ENCODE data around the gene ALDH1L2. TPM values are rescaled to one million over a fixed set of nuclear protein-coding genes. Genes with fewer than 3 reads are reported as not detected.

The ALDH1L2 gene
- total RNA-seq = 4.0 and 4.2 TPM in 2 replicates
- long read RNA-seq, partial matches to known transcripts = 1 of 6 reads
- long read RNA-seq, other reads (novel, unspliced or antisense) = 5 of 6 reads

- Mint-ChIP-seq H3K9me3 (peaks cover 10% of the 10 kb centered on the region), H3K4me1 (peaks cover 13% of the 10 kb centered on the region), H3K4me3 (peak within 1 kb of the TSS; percentile 87), H3K27me3 (ENCODE audit: low read depth) (peaks cover 22% of the 10 kb centered on the region), H3K36me3 (ENCODE audit: low read depth) (peaks cover 4% of the 10 kb centered on the region), H3K27ac (ENCODE audit: unreplicated experiment) (peak within 1 kb of the TSS; percentile 14)
- DNase-seq (ENCODE audit: low read depth, low spot score) = peak; percentile 69
- no peak for TF ChIP-seq CTCF (conservative IDR thresholded peaks at IDR 0.05)
Observed at GRCh38 chr12:105084251-105085250, at the start of gene ALDH1L2. ALDH1L2 (minus strand) TSS chr12:105084458; CDS start chr12:105084436, 22 bp downstream.

GRCh38 chr12:105120551-105120950 lies 36.3 kb upstream of the ALDH1L2 start:
- Mint-ChIP-seq H3K9me3 (no peaks in the 10 kb centered on the region), H3K36me3 (ENCODE audit: low read depth) (peaks cover 23% of the 10 kb centered on the region), H3K4me1 (no peaks in the 10 kb centered on the region), H3K4me3 (no peak overlapping the region), H3K27me3 (ENCODE audit: low read depth) (no peaks in the 10 kb centered on the region), H3K27ac (ENCODE audit: unreplicated experiment) (no peak overlapping the region)
- DNase-seq (ENCODE audit: low read depth, low spot score) = no peak
- no peak for TF ChIP-seq CTCF (conservative IDR thresholded peaks at IDR 0.05)

GRCh38 chr12:105116969-105117368 lies 32.7 kb upstream of the ALDH1L2 start:
- no peak for DNase-seq (ENCODE audit: low read depth, low spot score)
- Mint-ChIP-seq H3K27ac (ENCODE audit: unreplicated experiment) (no peak overlapping the region), H3K9me3 (no peaks in the 10 kb centered on the region), H3K4me3 (no peak overlapping the region), H3K36me3 (ENCODE audit: low read depth) (peaks cover 24% of the 10 kb centered on the region), H3K27me3 (ENCODE audit: low read depth) (no peaks in the 10 kb centered on the region), H3K4me1 (no peaks in the 10 kb centered on the region)
- no peak for TF ChIP-seq CTCF (conservative IDR thresholded peaks at IDR 0.05)

- peaks cover 15% of the 10 kb centered on the region for H3K36me3 Mint-ChIP-seq (ENCODE audit: low read depth)
- H3K4me1 Mint-ChIP-seq = peaks cover 24% of the 10 kb centered on the region
- no peaks in the 10 kb centered on the region for H3K27me3 Mint-ChIP-seq (ENCODE audit: low read depth)
- no peak overlapping the region for H3K27ac Mint-ChIP-seq (ENCODE audit: unreplicated experiment)
- TF ChIP-seq CTCF (conservative IDR thresholded peaks at IDR 0.05) = no peak
- H3K9me3 Mint-ChIP-seq = no peaks in the 10 kb centered on the region
- DNase-seq (ENCODE audit: low read depth, low spot score) = no peak
- H3K4me3 Mint-ChIP-seq = no peak overlapping the region
Observed at GRCh38 chr12:105113094-105113493, 28.8 kb upstream of the ALDH1L2 start.

- TF ChIP-seq CTCF (conservative IDR thresholded peaks at IDR 0.05) = no peak
- DNase-seq (ENCODE audit: low read depth, low spot score) = no peak
- Mint-ChIP-seq H3K4me1 (peaks cover 36% of the 10 kb centered on the region), H3K27ac (ENCODE audit: unreplicated experiment) (no peak overlapping the region), H3K36me3 (ENCODE audit: low read depth) (peaks cover 9% of the 10 kb centered on the region), H3K9me3 (no peaks in the 10 kb centered on the region), H3K4me3 (peak overlapping the region; percentile 36), H3K27me3 (ENCODE audit: low read depth) (no peaks in the 10 kb centered on the region)
Observed at GRCh38 chr12:105110851-105111250, 26.6 kb upstream of the ALDH1L2 start.
